ENCODE results near the gene CHD1L. TPM values are rescaled to one million over a fixed set of nuclear protein-coding genes. Genes with fewer than 3 reads are reported as not detected.

CHD1L gene
- 11.8 and 15.2 TPM in 2 replicates for polyA plus RNA-seq

DNA sequence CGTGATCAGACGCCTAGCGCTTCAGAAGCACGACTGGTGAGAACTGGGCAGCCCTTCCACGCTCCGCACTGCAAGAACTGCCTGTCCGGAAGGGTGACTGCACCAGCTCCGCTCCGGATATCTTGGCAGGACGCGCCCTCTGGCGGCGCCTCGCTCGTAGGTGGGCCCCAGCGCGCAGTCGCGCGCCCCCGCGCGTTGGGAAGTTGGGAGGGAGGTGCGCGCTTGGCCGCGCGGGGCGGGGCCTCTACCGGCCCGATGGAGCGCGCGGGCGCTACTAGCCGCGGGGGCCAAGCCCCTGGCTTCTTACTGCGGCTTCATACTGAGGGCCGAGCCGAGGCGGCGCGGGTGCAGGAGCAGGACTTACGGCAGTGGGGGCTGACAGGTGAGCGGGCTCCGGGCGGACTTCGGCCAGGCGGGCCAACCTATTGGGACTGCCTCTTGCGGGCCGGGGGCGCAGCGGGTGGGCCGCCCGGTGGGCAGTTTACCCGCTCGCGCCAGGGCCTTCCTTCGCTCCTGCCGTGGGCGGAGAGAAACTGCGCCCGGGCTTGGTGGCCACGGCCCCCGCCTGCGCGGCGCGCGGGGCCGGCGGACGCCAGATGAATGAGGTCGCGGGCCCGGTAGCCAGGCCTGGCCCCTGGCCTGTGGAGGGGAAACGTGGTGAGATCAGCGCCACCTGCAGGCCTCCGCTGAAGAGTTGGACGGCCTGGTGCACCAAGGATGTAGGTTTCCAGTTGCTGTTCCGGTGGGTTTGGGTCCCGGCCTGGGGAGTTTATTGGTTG lies at the start of gene CHD1L:
TSS of gene CHD1L (plus strand) at position 236 of the 779 bp plus-strand sequence. CDS start at position 256, 20 bp downstream.

GRCh38 chr1:147225193-147225730 lies 17.2 kb upstream of the CHD1L start, which contains the start of gene FMO5:
TSS of gene FMO5 (minus strand) at chr1:147225339. CDS start at chr1:147225029, 310 bp downstream.

Other genes starting within 250 kb of the CHD1L start
- 40.6 and 42.1 TPM in 2 replicates for gene PRKAB2, start 70.2 kb upstream of the CHD1L start, polyA plus RNA-seq
- gene FMO5, start 17.3 kb upstream of the CHD1L start, polyA plus RNA-seq: 3.8 and 4.6 TPM in 2 replicates

Measured in Purkinje cell (primary cell).